ENCODE data around the gene SRGAP1.

The SRGAP1 gene

GRCh38 chr12:64054079-64054520, 209.6 kb downstream of the SRGAP1 start:
- Mint-ChIP-seq H3K36me3 (ENCODE audit: low read depth) (peaks cover 17% of the 10 kb centered on the region), H3K9me3 (peaks cover 10% of the 10 kb centered on the region), H3K27me3 (ENCODE audit: low read depth, poor library complexity) (no peaks in the 10 kb centered on the region), H3K27ac (no peak overlapping the region), H3K4me1 (no peaks in the 10 kb centered on the region), H3K4me3 (no peak overlapping the region)
- no peak for TF ChIP-seq CTCF (IDR thresholded peaks at IDR 0.05)
- no peak for DNase-seq

GRCh38 chr12:64056741-64057140, 212.2 kb downstream of the SRGAP1 start:
- no peak for TF ChIP-seq CTCF (IDR thresholded peaks at IDR 0.05)
- H3K36me3 Mint-ChIP-seq (ENCODE audit: low read depth): peaks cover 8% of the 10 kb centered on the region
- no peaks in the 10 kb centered on the region for H3K4me1 Mint-ChIP-seq
- H3K27ac Mint-ChIP-seq: no peak overlapping the region
- no peak for DNase-seq
- H3K4me3 Mint-ChIP-seq: no peak overlapping the region
- H3K9me3 Mint-ChIP-seq: peaks cover 7% of the 10 kb centered on the region
- no peaks in the 10 kb centered on the region for H3K27me3 Mint-ChIP-seq (ENCODE audit: low read depth, poor library complexity)

- Mint-ChIP-seq H3K4me3 (no peak overlapping the region), H3K9me3 (peaks cover 7% of the 10 kb centered on the region), H3K27ac (no peak overlapping the region), H3K4me1 (no peaks in the 10 kb centered on the region), H3K36me3 (ENCODE audit: low read depth) (peaks cover 8% of the 10 kb centered on the region), H3K27me3 (ENCODE audit: low read depth, poor library complexity) (no peaks in the 10 kb centered on the region)
- no peak for DNase-seq
- no peak for TF ChIP-seq CTCF (IDR thresholded peaks at IDR 0.05)
Measured at GRCh38 chr12:64057706-64058105, 213.2 kb downstream of the SRGAP1 start.

GRCh38 chr12:64058541-64059265, 214.2 kb downstream of the SRGAP1 start:
- H3K9me3 Mint-ChIP-seq: peaks cover 7% of the 10 kb centered on the region
- no peak for TF ChIP-seq CTCF (IDR thresholded peaks at IDR 0.05)
- no peaks in the 10 kb centered on the region for H3K4me1 Mint-ChIP-seq
- DNase-seq: no peak
- peaks cover 8% of the 10 kb centered on the region for H3K36me3 Mint-ChIP-seq (ENCODE audit: low read depth)
- H3K4me3 Mint-ChIP-seq: no peak overlapping the region
- H3K27me3 Mint-ChIP-seq (ENCODE audit: low read depth, poor library complexity): no peaks in the 10 kb centered on the region
- H3K27ac Mint-ChIP-seq: no peak overlapping the region

GRCh38 chr12:64059685-64060084, 215.2 kb downstream of the SRGAP1 start:
- TF ChIP-seq CTCF (IDR thresholded peaks at IDR 0.05): no peak
- Mint-ChIP-seq H3K27me3 (ENCODE audit: low read depth, poor library complexity) (no peaks in the 10 kb centered on the region), H3K4me1 (no peaks in the 10 kb centered on the region), H3K27ac (no peak overlapping the region), H3K4me3 (no peak overlapping the region), H3K9me3 (peaks cover 7% of the 10 kb centered on the region), H3K36me3 (ENCODE audit: low read depth) (peaks cover 8% of the 10 kb centered on the region)
- DNase-seq: no peak

GRCh38 chr12:64061868-64062375, 217.4 kb downstream of the SRGAP1 start:
- no peak overlapping the region for H3K4me3 Mint-ChIP-seq
- no peaks in the 10 kb centered on the region for H3K36me3 Mint-ChIP-seq (ENCODE audit: low read depth)
- DNase-seq: no peak
- TF ChIP-seq CTCF (IDR thresholded peaks at IDR 0.05): no peak
- H3K9me3 Mint-ChIP-seq: no peaks in the 10 kb centered on the region
- no peaks in the 10 kb centered on the region for H3K4me1 Mint-ChIP-seq
- H3K27me3 Mint-ChIP-seq (ENCODE audit: low read depth, poor library complexity): no peaks in the 10 kb centered on the region
- no peak overlapping the region for H3K27ac Mint-ChIP-seq
